CD4-positive, alpha-beta T cell treated with Interleukin-6 for 4 hours (primary cell): Measurements from ENCODE around the gene ARHGAP22.

Experiments used
- DNase-seq: peaks from one replicate; pipeline ENCODE4 v3.0.0-alpha.2; 2020; ENCODE audit warnings: mixed read lengths

Gene ARHGAP22

GRCh38 chr10:48605786-48606529 is 1.1 kb upstream of the ARHGAP22 start:
- no peak for DNase-seq

- DNase-seq = no peak
Measured at GRCh38 chr10:48604039-48604990, 558 bp downstream of the ARHGAP22 start.

GRCh38 chr10:48603421-48604038 is 1.3 kb downstream of the ARHGAP22 start:
- DNase-seq = no peak

GRCh38 chr10:48602401-48603135 is 2.3 kb downstream of the ARHGAP22 start:
- no peak for DNase-seq

- no peak for DNase-seq
Measured at GRCh38 chr10:48601789-48602188, 3.1 kb downstream of the ARHGAP22 start.

- no peak for DNase-seq
Measured at GRCh38 chr10:48600645-48601505, 4.0 kb downstream of the ARHGAP22 start.

GRCh38 chr10:48599830-48600134 is 5.1 kb downstream of the ARHGAP22 start:
- no peak for DNase-seq

- no peak for DNase-seq
Measured at GRCh38 chr10:48598936-48599829, 5.7 kb downstream of the ARHGAP22 start.

GRCh38 chr10:48598243-48598935 is 6.5 kb downstream of the ARHGAP22 start:
- DNase-seq = no peak

- DNase-seq = no peak
Measured at GRCh38 chr10:48595539-48595932, 9.3 kb downstream of the ARHGAP22 start.

- DNase-seq = no peak
Measured at GRCh38 chr10:48594803-48595538, 9.9 kb downstream of the ARHGAP22 start.

GRCh38 chr10:48594371-48594770 is 10.5 kb downstream of the ARHGAP22 start:
- no peak for DNase-seq

GRCh38 chr10:48592346-48592745 is 12.5 kb downstream of the ARHGAP22 start:
- no peak for DNase-seq

GRCh38 chr10:48590945-48591344 is 13.9 kb downstream of the ARHGAP22 start:
- no peak for DNase-seq

- no peak for DNase-seq
Measured at GRCh38 chr10:48589266-48589665, 15.6 kb downstream of the ARHGAP22 start.

GRCh38 chr10:48587819-48588218 is 17.1 kb downstream of the ARHGAP22 start:
- DNase-seq = no peak

- no peak for DNase-seq
Measured at GRCh38 chr10:48587101-48587500, 17.8 kb downstream of the ARHGAP22 start.

GRCh38 chr10:48582970-48583369 is 21.9 kb downstream of the ARHGAP22 start:
- DNase-seq = no peak

- DNase-seq = no peak
Measured at GRCh38 chr10:48580236-48580635, 24.6 kb downstream of the ARHGAP22 start.
